Measurements from ENCODE around the gene TMEM170A. TPM values are rescaled to one million over a fixed set of nuclear protein-coding genes. Genes with fewer than 3 reads are reported as not detected.

The TMEM170A gene
- total and polyA plus RNA-seq, 2 of the 13 experiments (the other 11 are each of a cell fraction or from before 2014, with no cell fraction given): 35.7 to 39.7 TPM

GRCh38 chr16:75455677-75456076 lies 8.8 kb downstream of the TMEM170A start (continued):
- TF ChIP-seq NR2F6 (IDR thresholded peaks at IDR 0.05) (no peak), NR2F6 (CRISPR knock-in tag; IDR thresholded peaks at IDR 0.05) (no peak), TCF12 (IDR thresholded peaks at IDR 0.05) (no peak), TCF12 (CRISPR knock-in tag; IDR thresholded peaks at IDR 0.05) (no peak), PLSCR1 (CRISPR knock-in tag; IDR thresholded peaks at IDR 0.05; ENCODE audit: borderline replicate concordance) (no peak), KLF6 (CRISPR knock-in tag; IDR thresholded peaks at IDR 0.05) (no peak)

- intact Hi-C loops (cut with micrococcal nuclease; ENCODE audit: unreplicated experiment) (no loop called here), in situ Hi-C loops (cut with HindIII; ENCODE audit: extremely low pct_ligation_motif_present, low pct_unique_long_range_greater_than_20kb) (no loop called here)
- Histone ChIP-seq H3K4me2 (ENCODE audit: low read depth, low read length) (0 out of 2 replicates have a peak overlapping the region, but pooled peaks have one; percentile 2), H3K4me3 (replicated peaks in 1 of 3; ENCODE audit: insufficient read depth in 1 of 3, low read depth in 2 of 3, low read length in 3 of 3) (no peak overlapping the region), H3K27me3 (ENCODE audit: control insufficient read depth in 1 of 2, insufficient read depth in 2 of 2, low read length in 2 of 2) (no peaks in the 10 kb centered on the region), H3K4me1 (ENCODE audit: insufficient read depth, low read length) (peaks cover 26% of the 10 kb centered on the region), H3K27ac (ENCODE audit: extremely low read length, insufficient read depth, low read length) (no peak overlapping the region), H3K36me3 (replicated peaks in 1 of 2; ENCODE audit: control insufficient read depth in 1 of 2, insufficient read depth in 2 of 2, low read length in 2 of 2) (peaks cover 13 to 31% of the 10 kb centered on the region in 2 experiments; a peak in 4 of 5 replicates), H3K79me2 (ENCODE audit: insufficient read depth, low read length) (peaks cover 58% of the 10 kb centered on the region), H3K9ac (ENCODE audit: insufficient read depth, low read depth, low read length) (no peak overlapping the region), H3K9me3 (ENCODE audit: low read length) (no peaks in the 10 kb centered on the region), H2AFZ (ENCODE audit: low read length) (no peak overlapping the region), H4K20me1 (ENCODE audit: insufficient read depth, low read length) (peaks cover 13% of the 10 kb centered on the region; the same call in 1 of the 2 replicates)
- BruUV-seq (replicated peaks): no TSS peak
- FAIRE-seq: no peak
- DNase-seq (ENCODE audit: low spot score): peak; percentile 47
- ChIA-PET CTCF (ENCODE audit: low intra/inter-chr PET ratio, low total read pairs) (interaction anchor here (0.7 kb wide), 1 partner anchor 12 kb away, joined by 3 read pairs; the partner anchor contains the start of gene TMEM170A), POLR2A (interaction anchor here (1.9 kb wide), 1 partner anchor 19 kb away, joined by 6 read pairs; the partner anchor contains the start of gene CFDP1)
- ATAC-seq: peak; percentile 59
- WGBS (ENCODE audit: low lambda C conversion rate): 91% methylated on average over 12 of the region's 12 CpGs
- TF ChIP-seq POGZ (CRISPR knock-in tag; IDR thresholded peaks at IDR 0.05): peak; percentile 31; the same call in 1 of the 2 replicates
- no peak for TF ChIP-seq IKZF5 (CRISPR knock-in tag; IDR thresholded peaks at IDR 0.05)
- no peak for TF ChIP-seq ZNF589 (CRISPR knock-in tag; conservative IDR thresholded peaks at IDR 0.05)
- TF ChIP-seq CREB3 (CRISPR knock-in tag; IDR thresholded peaks at IDR 0.05): 0 out of 2 replicates have a peak, but pooled peaks have one; percentile 35
- TF ChIP-seq BRCA1 (CRISPR knock-in tag; IDR thresholded peaks at IDR 0.05): no peak
- TF ChIP-seq HOMEZ (CRISPR knock-in tag; IDR thresholded peaks at IDR 0.05; ENCODE audit: low read depth): peak; percentile 18; the same call in 1 of the 2 replicates
- no peak for TF ChIP-seq PLSCR1 (CRISPR knock-in tag; IDR thresholded peaks at IDR 0.05; ENCODE audit: borderline replicate concordance)
- no peak for TF ChIP-seq ZNF773 (CRISPR knock-in tag; IDR thresholded peaks at IDR 0.05; ENCODE audit: borderline replicate concordance)
- TF ChIP-seq SALL2 (CRISPR knock-in tag; IDR thresholded peaks at IDR 0.05): peak; percentile 46; the same call in 1 of the 2 replicates
- no peak for TF ChIP-seq SALL1 (CRISPR knock-in tag; IDR thresholded peaks at IDR 0.05)
- TF ChIP-seq ZKSCAN5 (CRISPR knock-in tag; IDR thresholded peaks at IDR 0.05): no peak
- TF ChIP-seq TAF1 (CRISPR knock-in tag; IDR thresholded peaks at IDR 0.05): no peak
- TF ChIP-seq RBM22 (optimal IDR thresholded peaks at IDR 0.05; ENCODE audit: low read length): no peak
These were observed 11.9 kb downstream of the TMEM170A start for GRCh38 chr16:75452464-75453190.
